ENCODE measurements around the gene NAT16. TPM values are rescaled to one million over a fixed set of nuclear protein-coding genes. Genes with fewer than 3 reads are reported as not detected.
"Not testable (repeated sequence)": the region's sequence is repeated elsewhere in the genome, so short reads cannot be mapped to it uniquely, and the experiment has no call there.

Gene NAT16
- polyA plus RNA-seq, 1 experiment: 0.02 TPM

DNA sequence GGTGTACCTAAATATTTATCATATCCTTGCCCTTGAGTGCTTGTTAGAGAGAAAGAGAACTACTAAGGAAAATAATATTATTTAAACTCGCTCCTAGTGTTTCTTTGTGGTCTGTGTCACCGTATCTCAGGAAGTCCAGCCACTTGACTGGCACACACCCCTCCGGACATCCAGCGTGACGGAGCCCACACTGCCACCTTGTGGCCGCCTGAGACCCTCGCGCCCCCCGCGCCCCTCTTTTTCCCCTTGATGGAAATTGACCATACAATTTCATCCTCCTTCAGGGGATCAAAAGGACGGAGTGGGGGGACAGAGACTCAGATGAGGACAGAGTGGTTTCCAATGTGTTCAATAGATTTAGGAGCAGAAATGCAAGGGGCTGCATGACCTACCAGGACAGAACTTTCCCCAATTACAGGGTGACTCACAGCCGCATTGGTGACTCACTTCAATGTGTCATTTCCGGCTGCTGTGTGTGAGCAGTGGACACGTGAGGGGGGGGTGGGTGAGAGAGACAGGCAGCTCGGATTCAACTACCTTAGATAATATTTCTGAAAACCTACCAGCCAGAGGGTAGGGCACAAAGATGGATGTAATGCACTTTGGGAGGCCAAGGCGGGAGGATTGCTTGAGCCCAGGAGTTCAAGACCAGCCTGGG, 41.8 kb downstream of the NAT16 start:
- peaks cover 22% of the 10 kb centered on the region for H3K36me3 ChIP-seq (ENCODE audit: control insufficient read depth, insufficient read depth, low read length)
- H3K27me3 ChIP-seq (ENCODE audit: control insufficient read depth, insufficient read depth, low read length): no peaks in the 10 kb centered on the region
- ChIA-PET CTCF (interaction anchor here (0.6 to 10.4 kb wide), 15 partner anchors 9 to 144 kb away, joined by 3 to 158 read pairs (median 5); partner anchors contain the start of genes PLOD3, SERPINE1 and ZNHIT1), POLR2A (no interaction called here)
- TF ChIP-seq, protein P1, sequence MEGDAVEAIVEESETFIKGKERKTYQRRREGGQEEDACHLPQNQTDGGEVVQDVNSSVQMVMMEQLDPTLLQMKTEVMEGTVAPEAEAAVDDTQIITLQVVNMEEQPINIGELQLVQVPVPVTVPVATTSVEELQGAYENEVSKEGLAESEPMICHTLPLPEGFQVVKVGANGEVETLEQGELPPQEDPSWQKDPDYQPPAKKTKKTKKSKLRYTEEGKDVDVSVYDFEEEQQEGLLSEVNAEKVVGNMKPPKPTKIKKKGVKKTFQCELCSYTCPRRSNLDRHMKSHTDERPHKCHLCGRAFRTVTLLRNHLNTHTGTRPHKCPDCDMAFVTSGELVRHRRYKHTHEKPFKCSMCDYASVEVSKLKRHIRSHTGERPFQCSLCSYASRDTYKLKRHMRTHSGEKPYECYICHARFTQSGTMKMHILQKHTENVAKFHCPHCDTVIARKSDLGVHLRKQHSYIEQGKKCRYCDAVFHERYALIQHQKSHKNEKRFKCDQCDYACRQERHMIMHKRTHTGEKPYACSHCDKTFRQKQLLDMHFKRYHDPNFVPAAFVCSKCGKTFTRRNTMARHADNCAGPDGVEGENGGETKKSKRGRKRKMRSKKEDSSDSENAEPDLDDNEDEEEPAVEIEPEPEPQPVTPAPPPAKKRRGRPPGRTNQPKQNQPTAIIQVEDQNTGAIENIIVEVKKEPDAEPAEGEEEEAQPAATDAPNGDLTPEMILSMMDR (IDR thresholded peaks at IDR 0.05; ENCODE audit: insufficient read depth, low read depth, low read length): peak; percentile 86
- peak; percentile 83 for DNase-seq (ENCODE audit: low read depth)
- H3K4me3 ChIP-seq (ENCODE audit: low read depth, low read length): no peak overlapping the region

DNA sequence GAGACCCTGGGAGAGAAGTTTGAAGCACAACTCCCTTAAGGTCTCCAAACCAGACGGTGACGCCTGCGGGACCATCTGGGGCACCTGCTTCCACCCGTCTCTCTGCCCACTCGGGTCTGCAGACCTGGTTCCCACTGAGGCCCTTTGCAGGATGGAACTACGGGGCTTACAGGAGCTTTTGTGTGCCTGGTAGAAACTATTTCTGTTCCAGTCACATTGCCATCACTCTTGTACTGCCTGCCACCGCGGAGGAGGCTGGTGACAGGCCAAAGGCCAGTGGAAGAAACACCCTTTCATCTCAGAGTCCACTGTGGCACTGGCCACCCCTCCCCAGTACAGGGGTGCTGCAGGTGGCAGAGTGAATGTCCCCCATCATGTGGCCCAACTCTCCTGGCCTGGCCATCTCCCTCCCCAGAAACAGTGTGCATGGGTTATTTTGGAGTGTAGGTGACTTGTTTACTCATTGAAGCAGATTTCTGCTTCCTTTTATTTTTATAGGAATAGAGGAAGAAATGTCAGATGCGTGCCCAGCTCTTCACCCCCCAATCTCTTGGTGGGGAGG, 42.4 kb downstream of the NAT16 start:
- CTCF ChIA-PET: interaction anchor here (0.6 to 4.6 kb wide), 10 partner anchors 11 to 145 kb away, joined by 3 to 25 read pairs (median 6); partner anchors contain the start of genes PLOD3, SERPINE1 and ZNHIT1
- TF ChIP-seq, protein P1 (IDR thresholded peaks at IDR 0.05; ENCODE audit: insufficient read depth, low read depth, low read length): no peak
- no peak for DNase-seq (ENCODE audit: low read depth)
- POLR2A ChIA-PET: no interaction called here
- H3K27me3 ChIP-seq (ENCODE audit: control insufficient read depth, insufficient read depth, low read length): no peaks in the 10 kb centered on the region
- no peak overlapping the region for H3K4me3 ChIP-seq (ENCODE audit: low read depth, low read length)
- H3K36me3 ChIP-seq (ENCODE audit: control insufficient read depth, insufficient read depth, low read length): peaks cover 22% of the 10 kb centered on the region

DNA sequence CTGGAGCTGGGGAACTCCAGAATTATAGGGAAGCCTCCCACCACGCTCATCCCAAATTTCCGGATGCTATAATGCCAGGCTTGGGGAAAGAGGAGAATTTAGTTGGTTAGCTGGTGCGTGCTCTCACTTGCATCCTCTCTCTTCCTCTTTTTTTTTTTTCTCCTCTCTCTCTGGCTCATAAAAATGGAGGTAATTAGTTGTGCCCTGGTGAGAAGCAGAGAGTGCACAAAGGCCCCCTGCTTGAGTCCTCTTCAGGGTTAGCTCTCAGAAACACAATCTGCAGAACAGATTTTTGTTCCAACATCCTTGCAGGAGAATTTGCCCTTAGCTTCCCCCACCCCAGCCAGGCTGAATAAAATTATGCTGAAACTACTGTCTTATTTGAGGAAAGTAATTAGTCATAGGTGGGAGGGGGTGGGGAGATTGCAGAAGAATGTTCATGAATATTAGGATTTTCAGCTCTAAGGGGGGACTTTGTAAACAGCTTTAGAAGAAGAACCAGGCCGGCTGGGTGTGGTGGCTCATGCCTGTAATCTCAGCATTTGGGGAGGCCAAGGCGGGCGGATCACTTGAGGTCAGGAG, 45.6 kb downstream of the NAT16 start:
- POLR2A ChIA-PET: interaction anchor here (0.6 to 1.1 kb wide), 5 partner anchors 10 to 533 kb away, joined by 3 to 5 read pairs (median 3); partner anchors contain the start of gene TRIM56
- TF ChIP-seq, protein P1 (IDR thresholded peaks at IDR 0.05; ENCODE audit: insufficient read depth, low read depth, low read length): no peak
- no peak for DNase-seq (ENCODE audit: low read depth)
- Histone ChIP-seq H3K4me3 (ENCODE audit: low read depth, low read length) (no peak overlapping the region), H3K27me3 (ENCODE audit: control insufficient read depth, insufficient read depth, low read length) (no peaks in the 10 kb centered on the region), H3K36me3 (ENCODE audit: control insufficient read depth, insufficient read depth, low read length) (peaks cover 33% of the 10 kb centered on the region)
- CTCF ChIA-PET: interaction anchor here (0.8 to 2.4 kb wide), 12 partner anchors 9 to 240 kb away, joined by 3 to 21 read pairs (median 4); partner anchors contain the start of gene TRIM56

DNA sequence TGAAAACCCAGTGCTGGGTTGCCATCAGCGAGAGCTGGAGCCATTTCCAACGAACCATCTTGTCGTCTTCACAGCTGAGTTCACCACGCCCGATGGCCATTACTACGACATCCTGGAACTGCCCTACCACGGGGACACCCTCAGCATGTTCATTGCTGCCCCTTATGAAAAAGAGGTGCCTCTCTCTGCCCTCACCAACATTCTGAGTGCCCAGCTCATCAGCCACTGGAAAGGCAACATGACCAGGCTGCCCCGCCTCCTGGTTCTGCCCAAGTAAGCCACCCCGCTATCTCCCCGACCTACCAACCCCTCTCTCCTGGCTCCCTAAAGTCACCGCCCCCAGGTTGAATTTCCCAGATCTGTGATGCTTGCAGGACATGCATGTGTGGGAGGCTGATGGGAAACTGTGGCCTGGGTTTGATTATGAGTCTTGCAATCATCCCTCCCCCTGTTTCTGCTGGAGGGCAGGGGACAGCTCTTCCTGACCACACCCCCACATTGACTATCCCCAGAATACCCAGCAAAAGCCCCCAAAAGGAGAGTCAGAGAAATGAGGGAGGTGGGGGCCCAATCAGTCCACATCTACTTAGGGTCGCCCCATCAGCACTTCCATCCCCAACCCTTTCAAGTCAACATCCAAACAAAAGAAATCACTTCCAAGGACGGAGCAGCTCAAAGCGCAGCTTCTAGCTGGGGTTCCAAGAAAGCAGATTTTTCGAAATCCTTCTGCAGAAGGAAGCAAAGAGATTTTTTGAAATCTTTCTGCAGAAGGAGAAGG, 46.3 kb downstream of the NAT16 start:
- CTCF ChIA-PET: interaction anchor here (0.8 to 2.4 kb wide), 16 partner anchors 9 to 239 kb away, joined by 3 to 21 read pairs (median 4); partner anchors contain the start of gene TRIM56
- TF ChIP-seq, protein P1 (IDR thresholded peaks at IDR 0.05; ENCODE audit: insufficient read depth, low read depth, low read length): no peak
- Histone ChIP-seq H3K36me3 (ENCODE audit: control insufficient read depth, insufficient read depth, low read length) (peaks cover 33% of the 10 kb centered on the region), H3K27me3 (ENCODE audit: control insufficient read depth, insufficient read depth, low read length) (no peaks in the 10 kb centered on the region), H3K4me3 (ENCODE audit: low read depth, low read length) (no peak overlapping the region)
- DNase-seq (ENCODE audit: low read depth): no peak
- POLR2A ChIA-PET: interaction anchor here (0.6 to 1.1 kb wide), 2 partner anchors 34 to 48 kb away, joined by 3 read pairs; partner anchors contain the start of gene TRIM56

DNA sequence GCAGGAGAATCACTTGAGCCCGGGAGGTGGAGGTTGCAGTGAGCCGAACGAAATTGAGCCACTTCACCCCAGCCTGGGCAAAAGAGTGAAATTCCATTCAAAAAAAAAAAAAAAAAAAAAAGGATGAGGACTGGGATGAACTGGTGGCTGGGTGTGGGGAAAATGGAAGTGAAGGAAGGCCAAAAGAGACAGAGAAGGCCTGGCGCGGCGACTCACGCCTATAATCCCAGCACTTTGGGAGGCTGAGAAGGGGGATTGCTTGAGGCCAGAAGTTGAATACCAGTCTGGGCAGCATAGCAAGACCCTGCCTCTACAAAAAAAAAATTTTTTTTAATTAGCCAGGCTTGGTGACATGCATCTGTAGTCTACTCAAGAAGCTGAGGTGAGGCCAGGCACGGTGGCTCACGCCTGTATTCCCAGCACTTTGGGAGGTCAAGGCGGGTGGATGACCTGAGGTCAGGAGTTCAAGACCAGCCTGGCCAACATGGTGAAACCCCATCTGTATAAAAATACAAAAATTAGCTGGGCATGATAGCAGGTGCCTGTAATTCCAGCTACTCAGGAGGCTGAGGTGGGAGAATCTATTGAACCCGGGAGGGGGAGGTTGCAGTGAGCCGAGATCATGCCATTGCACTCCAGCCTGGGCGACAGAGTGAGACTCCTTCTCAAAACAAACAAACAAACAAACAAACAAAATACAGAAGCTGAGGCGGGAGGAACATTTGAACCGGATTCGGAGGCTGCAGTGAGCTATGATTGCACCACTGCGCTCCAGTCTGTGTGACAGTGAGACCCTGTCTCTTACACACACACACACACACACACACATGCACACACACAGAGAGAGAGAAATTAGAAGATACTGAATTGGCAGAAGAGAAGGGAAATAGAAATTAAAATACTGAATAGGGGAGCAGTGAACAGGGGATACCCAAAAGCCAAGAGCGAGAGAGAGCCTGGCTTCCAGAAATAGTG, 47.2 kb downstream of the NAT16 start:
- ChIA-PET POLR2A (interaction anchor here (0.7 kb wide), 2 partner anchors 33 to 227 kb away, joined by 18 to 24 read pairs; partner anchors contain the start of gene VGF), CTCF (interaction anchor here (1.0 to 2.4 kb wide), 8 partner anchors 10 to 59 kb away, joined by 3 to 21 read pairs (median 6); partner anchors contain the start of gene TRIM56)
- DNase-seq (ENCODE audit: low read depth); H3K4me3 ChIP-seq (ENCODE audit: low read depth, low read length); H3K27me3 ChIP-seq (ENCODE audit: control insufficient read depth, insufficient read depth, low read length): not testable (repeated sequence)
- H3K36me3 ChIP-seq (ENCODE audit: control insufficient read depth, insufficient read depth, low read length): peaks cover 33% of the 10 kb centered on the region

All from BJ (cell line).